PFSK-1 (cell line): Measurements from ENCODE around the gene C9orf40.

Source experiments
- POLR2AphosphoS5 ChIP-seq: IDR thresholded peaks from 2 replicates; pipeline ENCODE4 v1.6.1; 2012; ENCODE audit warnings: low read depth, mild to moderate bottlenecking, control low read depth, low read length, moderate library complexity
- REST ChIP-seq, 2 experiments: IDR thresholded peaks; 2 replicates each; pipeline versions ENCODE4 v1.6.1 to v1.8.0; 2011 to 2012; ENCODE audit warnings: low read depth in 2 of 2, low read length in 2 of 2, control low read depth in 1 of 2, inconsistent platforms in 1 of 2, mild to moderate bottlenecking in 1 of 2, moderate library complexity in 1 of 2; ENCODE audit not compliant: insufficient read depth in 1 of 2
- TAF1 ChIP-seq: IDR thresholded peaks from 2 replicates; pipeline ENCODE4 v1.6.1; 2012; ENCODE audit warnings: low read length, control low read depth, borderline replicate concordance; ENCODE audit not compliant: insufficient read depth

GRCh38 chr9:74952201-74953151, at the start of gene C9orf40:
- peak; percentile 73 for TF ChIP-seq POLR2AphosphoS5
- TF ChIP-seq TAF1: 0 out of 2 replicates have a peak, but pooled peaks have one; percentile 39
- TF ChIP-seq REST (IDR thresholded peaks at IDR 0.05; ENCODE audit: insufficient read depth in 1 of 2, low read depth in 2 of 2, low read length in 2 of 2): 0 out of 4 replicates have a peak, but pooled peaks of 1 of the 2 experiments have one; percentile 18
